ENCODE measurements around the gene INPP4A.

- TF ChIP-seq, protein P1, sequence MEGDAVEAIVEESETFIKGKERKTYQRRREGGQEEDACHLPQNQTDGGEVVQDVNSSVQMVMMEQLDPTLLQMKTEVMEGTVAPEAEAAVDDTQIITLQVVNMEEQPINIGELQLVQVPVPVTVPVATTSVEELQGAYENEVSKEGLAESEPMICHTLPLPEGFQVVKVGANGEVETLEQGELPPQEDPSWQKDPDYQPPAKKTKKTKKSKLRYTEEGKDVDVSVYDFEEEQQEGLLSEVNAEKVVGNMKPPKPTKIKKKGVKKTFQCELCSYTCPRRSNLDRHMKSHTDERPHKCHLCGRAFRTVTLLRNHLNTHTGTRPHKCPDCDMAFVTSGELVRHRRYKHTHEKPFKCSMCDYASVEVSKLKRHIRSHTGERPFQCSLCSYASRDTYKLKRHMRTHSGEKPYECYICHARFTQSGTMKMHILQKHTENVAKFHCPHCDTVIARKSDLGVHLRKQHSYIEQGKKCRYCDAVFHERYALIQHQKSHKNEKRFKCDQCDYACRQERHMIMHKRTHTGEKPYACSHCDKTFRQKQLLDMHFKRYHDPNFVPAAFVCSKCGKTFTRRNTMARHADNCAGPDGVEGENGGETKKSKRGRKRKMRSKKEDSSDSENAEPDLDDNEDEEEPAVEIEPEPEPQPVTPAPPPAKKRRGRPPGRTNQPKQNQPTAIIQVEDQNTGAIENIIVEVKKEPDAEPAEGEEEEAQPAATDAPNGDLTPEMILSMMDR (IDR thresholded peaks at IDR 0.05; ENCODE audit: poor library complexity), result no peak
- TF ChIP-seq EZH2 (IDR thresholded peaks at IDR 0.05; ENCODE audit: borderline replicate concordance), result no peak
Observed at GRCh38 chr2:98572676-98573075, 128.0 kb downstream of the INPP4A start.

All from hepatocyte (in vitro differentiated cells).